Stimulated activated CD8-positive, alpha-beta memory T cell treated with anti-CD3 and anti-CD28 coated beads, Interleukin-4, amount 100 ng/mL, for 48 hours (primary cell): ENCODE results near the gene SPATA31C1.
"Not testable (repeated sequence)": the region's sequence is repeated elsewhere in the genome, so short reads cannot be mapped to it uniquely, and the experiment has no call there.

Experiments used
- DNase-seq: peaks from one replicate; pipeline ENCODE4 v3.0.0-alpha.2; 2020

SPATA31C1 gene

DNA sequence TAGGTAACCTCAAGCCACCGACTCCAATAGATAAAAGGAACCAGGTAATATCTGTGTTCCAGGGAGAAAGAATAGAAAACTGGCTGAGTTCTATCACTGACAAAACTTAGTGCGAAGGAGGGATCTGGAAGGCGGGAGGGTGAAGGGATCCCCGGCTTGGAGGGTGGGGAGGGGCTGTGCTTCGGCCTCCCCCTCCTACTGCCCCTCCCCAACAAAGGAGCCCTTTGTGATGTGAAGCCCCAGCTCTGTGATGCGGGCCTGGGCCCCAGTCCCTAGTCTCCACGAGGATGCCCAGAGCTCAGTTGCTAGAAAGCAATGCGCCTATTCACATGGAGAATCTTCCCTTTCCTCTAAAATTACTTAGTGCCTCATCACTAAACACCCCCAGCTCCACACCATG, at the start of gene SPATA31C1:
Gene SPATA31C1 (plus strand): TSS at position 301 of the 400 bp plus-strand sequence.
- DNase-seq, result not testable (repeated sequence)

DNA sequence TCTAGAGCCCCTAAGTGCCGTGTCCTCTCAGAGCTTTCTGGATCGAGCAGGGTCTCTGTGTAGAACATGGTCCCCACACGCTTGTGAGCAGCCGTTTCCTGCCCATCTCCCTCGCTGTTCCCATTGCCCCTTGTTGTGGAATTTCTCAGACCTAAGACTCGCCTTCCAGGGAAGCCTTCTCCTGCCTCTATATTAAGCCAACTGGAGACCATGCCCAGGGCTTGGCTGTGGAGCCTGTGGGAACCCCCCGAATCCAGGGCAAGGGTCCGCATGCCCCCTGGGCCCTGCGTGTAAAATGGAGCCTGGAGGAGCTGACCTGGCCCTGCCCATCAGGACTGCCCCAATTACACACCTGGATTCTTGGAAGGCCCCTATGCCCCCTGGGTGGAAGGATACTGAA, 49.6 kb upstream of the SPATA31C1 start:
- DNase-seq, result no peak

DNA sequence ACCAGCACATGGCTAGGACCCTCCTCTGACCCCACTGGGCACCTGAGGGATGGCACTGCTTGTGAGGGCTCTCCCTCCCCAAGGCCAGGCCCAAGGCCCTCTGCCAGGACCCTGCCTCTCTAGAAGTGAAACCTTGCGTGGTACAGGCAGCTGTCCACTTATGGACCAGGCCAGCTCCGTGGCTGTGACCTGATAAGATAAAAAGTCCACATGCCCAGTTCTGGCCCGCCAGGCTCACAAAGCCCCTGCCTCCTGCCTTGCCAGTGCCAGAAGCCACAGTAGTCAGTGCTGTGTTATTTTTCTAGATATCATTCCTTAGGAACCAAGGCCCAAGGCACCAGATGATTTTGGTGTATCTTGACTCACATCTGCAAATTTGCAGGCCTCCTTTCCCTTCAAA, 49.1 kb upstream of the SPATA31C1 start:
- no peak for DNase-seq

DNA sequence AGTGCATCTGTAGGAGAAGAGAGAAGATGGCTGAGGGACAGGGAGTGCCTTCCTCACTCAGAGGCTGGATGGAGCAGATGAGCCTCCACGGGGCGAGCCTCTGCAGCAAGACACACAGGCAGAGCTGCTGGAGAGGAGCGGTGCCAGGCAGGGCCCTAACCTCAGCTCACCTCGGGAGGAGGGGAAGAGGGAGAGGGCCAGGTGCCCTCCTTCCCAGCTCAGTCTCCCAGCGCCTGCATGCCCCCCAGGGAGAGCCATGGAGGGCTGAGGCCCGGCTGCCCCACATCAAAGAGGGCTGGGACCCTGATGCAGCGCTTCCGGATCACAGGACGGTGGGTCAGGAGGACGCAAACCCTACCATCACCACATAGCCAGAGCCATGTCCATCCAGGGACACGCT, 48.7 kb upstream of the SPATA31C1 start:
- no peak for DNase-seq

DNA sequence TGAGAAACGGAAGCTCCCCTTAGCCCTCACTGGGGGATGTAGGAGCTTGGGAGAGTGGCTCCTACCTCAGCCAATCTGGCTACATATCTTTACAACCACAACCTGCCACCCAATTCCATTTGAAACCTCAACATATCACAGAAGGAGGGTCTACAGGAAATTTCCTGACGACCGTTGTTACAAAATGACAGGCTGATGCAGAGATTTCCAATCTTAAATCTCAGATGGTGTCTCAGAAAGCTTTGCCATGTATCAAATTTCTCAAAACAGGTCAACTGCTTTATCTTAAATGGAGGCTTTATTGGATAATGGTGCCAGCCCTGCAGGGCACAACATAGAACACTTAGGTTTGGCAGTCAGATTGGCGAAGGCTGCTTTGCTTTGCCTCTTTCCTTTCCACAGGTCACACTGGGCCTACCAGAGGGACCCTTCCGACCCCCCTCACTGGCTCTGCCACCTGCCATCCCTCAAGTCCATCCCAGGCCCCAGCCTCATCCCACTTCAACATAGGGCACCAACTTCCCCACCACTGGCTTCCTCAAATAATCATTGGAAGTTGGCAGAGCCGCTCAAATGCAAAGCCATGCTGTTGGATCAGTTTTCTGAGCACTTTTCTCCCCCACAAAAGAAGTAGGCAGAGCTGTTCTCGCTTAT, 46.2 kb upstream of the SPATA31C1 start:
- DNase-seq, result no peak

DNA sequence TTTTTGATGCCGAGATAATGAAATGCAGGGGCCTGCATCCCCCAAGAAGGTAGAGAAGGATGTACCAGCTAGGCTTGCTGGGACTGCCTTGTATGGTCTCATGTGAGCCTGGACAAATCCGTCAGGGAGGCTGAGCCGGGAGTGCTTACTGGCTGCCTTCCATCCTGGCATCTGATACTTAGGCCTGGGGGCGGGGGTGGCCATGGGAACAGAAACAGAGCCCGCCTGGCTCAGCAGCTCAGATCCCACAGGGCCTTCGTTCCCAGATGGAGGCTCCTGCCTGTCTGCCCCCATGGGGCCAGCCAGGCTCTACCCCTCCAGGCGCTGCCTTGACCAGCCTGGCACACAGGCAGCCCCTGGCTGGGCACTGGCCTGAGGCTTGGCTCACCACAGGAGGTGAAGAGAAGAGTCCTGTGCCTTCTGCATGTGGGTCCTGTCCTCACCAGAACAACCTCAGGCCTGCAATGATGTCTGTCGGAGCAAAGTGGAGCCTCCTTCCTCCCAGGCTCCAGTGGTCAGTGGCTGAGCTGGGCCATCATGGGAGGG, 45.6 kb upstream of the SPATA31C1 start:
- DNase-seq, result no peak

DNA sequence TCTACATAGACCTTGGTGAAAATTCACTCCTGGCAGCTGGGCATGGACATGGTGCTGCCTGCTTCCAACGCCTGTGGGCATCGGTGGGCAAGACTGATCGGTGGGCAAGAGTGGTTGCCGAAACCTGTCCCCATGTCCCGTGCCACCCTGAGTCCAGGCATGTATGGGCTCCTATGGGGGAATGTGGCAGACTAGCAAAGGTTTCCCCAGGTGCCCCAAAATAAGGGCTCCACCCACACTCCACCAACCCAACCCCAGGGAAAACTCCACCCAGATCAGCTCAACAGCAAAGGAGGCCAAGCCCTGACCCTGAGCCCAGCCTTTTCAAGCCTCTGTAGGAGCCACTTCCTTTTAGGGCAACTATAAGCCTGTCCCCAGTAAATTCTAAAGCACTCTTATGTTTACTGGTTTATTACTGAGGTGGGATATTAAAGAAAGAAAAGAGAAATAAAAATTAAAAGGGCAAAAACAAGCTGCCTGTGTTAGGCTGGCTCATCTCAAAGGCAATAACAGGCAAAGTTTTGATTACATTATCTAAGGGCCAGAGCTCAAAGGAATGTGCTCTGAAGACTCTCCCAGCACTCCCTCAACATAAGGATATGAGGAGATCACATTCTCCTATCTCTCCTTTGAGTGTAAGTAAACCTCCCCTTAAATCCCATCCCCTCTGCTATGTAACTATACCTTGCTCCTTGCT, 44.0 kb upstream of the SPATA31C1 start:
- no peak for DNase-seq

DNA sequence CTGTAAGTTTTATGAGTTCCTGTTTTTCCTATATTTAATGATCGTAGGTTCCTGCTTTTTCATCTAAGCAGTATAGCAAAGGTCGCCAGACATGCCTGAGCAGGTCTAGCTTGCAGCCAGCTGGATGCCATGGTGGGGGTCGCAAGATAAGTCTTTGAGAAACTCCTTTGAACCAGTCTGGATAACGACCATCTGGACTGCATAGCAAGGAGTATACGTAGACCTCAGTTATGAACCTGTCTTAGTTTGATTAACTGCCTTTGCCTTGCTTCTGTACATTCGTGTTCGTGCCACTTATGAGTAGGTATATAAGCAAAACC, 43.5 kb upstream of the SPATA31C1 start:
- no peak for DNase-seq

DNA sequence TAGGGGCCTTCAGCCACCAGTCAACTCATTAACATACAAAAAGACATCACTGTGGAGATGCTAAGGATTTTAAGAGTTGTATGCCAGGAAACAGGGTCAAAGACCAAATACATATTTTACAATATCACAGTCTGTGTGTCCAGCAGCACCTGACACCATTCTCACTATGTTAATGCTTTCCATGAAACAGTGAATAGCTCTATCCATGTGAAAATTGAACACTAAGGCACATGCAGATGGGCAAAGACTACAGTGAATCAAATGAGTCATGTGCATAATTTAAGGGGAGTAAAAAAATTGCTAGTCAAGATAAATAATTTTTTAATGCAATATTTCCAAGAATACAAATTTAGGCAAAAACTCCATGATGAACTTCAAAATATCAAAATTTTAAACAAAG, 42.7 kb upstream of the SPATA31C1 start:
- DNase-seq, result no peak

DNA sequence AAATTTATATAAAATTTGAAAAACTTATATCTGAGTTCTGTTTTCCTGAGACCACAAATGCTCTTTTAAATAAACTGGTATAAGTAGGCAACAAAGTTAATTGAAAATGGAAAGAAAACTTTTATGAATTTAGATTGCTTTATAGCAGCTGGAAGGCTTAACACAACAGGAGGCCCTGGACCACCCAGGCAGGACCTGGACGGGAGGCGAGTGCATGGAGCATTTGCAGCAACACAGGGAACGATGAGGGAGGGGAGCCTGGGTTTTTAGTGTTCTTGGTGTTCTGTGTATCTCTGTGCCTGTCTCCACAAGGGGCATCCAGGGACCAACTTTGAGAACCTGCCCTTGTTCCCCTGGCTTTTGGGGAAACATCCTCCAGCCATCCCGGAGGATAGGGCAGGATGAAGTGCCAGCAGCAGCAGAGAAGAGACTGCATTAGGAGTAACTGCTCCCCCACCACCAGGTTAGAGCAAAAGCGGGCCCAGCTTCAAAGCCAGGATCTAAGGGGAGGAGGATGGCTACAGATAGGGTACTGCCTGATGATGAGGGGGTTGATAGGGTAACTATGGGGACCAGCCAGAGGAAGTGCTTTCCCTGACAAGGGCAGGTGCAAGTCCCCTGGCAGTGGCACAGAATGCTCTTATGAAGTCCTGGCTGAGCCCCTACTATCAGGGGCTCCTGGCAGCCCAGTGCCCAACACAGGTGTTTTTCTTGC, 41.8 kb upstream of the SPATA31C1 start:
- peak; percentile 16 for DNase-seq

DNA sequence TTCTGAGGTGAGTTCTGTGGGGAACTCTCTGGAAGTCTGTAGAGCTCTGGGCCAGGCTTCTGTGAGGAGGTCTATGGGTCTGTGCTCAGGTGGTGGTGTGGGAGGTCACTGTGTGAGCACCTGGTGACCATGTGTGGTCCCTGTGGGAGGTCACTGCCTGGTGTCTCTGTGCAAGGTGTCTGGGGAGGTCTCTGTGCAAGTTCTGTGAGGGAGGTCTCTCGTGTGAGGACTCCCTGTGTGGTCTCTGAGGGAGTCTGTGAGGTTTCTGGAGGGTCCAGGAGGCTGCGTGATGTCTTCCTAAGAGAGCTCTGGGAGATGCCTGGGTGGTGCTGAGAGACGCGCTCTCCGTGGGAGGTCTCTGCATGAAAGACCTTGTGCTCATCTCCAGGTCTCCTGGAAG, 41.1 kb upstream of the SPATA31C1 start:
- no peak for DNase-seq

DNA sequence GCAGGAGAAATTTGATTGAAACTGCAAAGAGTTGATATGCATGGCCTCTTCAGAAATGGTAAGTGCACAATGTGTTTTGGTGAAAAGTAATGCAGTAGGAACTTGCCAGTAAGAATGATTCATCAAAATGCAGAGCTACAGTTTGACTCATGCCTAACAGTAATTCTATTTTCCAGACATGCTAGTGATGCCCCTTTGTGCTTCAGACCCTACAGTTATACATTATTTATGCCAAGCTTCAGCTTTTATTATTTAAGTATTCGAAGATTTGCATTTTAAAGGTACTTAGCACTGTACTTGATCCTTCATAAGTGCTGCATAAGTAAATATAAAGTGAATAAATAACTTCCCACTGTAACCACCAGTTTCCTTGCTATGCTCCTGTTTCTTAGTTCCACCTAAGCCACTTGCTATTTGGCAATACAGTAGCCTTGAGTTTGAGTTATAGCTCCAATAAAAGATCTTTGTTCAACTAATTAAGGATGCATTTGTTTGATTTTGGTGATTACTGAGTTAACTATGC, 38.7 kb upstream of the SPATA31C1 start:
- no peak for DNase-seq

DNA sequence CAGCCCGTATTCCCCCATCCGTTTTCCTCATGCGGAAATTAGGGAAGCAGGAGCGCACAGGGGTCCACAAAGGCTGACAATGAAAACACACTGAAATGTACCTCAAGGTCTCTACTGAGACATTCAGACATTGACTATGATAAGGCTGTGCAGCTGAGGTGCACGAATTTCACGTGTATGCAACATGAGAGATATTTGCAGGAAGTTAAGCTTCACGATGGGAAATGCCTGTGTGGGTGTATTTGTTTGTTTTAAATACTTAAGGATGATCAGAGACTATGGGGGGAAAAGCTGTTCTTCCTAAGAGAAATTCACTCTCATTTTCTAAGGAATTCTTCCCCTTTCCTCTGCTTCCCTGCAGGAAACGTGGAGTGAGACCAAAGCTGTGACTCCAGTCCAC, 37.6 kb upstream of the SPATA31C1 start:
- DNase-seq, result no peak

DNA sequence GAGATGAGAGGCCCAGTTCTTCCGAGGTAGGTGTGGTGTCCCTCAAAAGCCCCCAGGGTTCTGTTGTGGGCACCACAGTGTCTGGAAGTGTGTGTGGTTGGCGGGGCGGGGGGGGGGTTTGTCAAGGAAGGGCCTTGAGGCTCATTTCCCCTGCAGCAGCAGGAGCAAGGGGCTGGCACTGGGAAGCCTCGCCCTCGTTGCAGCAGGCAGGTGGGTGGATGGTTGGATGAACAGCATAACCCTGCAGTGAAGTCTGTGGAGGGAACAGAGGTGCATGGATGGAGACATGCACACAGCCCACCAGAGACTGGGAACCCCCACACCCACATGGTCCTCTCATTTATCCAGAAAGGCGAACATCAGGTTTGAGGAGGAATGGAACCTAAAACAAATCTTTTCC, 37.1 kb upstream of the SPATA31C1 start:
- no peak for DNase-seq

DNA sequence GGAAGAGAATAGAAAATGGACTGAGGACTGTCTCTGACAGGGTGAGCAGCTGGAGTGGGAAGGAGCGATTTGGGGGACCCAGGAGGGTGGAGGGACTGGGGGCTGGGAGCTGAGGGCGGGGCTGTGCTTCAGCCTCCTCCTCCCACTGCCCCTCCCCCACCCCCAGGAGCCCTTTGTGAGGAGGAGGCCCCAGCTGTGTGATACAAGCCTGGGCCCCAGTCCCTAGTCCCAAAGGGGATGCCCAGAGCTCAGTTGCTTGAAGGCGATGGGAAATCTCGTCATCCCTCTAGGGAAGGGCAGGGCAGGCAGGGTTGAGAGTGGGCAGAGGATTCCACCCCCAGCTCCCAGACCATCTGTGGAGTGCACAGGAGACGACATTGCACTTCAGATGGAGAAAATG, 35.1 kb upstream of the SPATA31C1 start, which contains the start of gene SPATA31E1:
Gene SPATA31E1 (plus strand): TSS at position 251 of the 400 bp plus-strand sequence. CDS start 15 bp downstream, at position 266.
- DNase-seq, result no peak

DNA sequence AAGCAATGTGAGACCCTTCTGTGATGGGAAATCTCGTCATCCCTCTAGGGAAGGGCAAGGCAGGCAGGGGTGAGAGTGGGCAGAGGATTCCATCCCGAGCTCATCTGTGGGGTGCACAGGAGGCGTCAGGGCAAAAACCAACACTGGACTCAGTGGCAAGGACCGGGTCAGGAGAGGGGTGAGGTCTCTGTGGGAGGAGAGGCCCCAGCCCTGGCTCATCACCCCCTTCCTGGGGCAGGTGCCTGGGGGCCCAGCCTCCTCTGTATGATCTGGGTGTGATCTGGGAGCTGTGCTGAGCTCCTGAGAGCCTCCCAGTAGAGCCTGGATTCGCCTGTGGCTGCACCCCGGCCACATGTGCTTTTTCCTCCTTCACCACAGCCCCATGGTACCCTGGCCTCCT, 34.5 kb upstream of the SPATA31C1 start:
- no peak for DNase-seq

DNA sequence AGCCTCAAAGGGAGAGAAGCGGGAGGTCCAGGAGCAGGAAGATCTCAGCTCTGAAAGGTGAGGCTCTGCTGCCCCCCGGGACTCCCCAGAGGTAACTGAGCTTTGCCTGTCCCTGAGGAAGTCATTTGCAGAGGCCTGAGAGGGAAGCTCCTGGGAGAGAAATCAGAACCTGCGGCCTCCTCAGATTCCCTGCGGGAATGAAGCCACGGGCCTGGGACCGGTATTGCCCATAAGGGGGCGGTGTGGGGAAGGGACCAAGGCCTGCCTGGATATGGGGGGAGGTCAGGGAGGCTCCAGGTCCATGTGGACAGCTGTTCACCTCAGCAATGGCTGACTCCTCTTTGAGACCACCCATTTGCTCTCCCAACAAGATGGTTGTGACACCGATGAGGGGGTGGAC, 33.8 kb upstream of the SPATA31C1 start:
- DNase-seq, result no peak

DNA sequence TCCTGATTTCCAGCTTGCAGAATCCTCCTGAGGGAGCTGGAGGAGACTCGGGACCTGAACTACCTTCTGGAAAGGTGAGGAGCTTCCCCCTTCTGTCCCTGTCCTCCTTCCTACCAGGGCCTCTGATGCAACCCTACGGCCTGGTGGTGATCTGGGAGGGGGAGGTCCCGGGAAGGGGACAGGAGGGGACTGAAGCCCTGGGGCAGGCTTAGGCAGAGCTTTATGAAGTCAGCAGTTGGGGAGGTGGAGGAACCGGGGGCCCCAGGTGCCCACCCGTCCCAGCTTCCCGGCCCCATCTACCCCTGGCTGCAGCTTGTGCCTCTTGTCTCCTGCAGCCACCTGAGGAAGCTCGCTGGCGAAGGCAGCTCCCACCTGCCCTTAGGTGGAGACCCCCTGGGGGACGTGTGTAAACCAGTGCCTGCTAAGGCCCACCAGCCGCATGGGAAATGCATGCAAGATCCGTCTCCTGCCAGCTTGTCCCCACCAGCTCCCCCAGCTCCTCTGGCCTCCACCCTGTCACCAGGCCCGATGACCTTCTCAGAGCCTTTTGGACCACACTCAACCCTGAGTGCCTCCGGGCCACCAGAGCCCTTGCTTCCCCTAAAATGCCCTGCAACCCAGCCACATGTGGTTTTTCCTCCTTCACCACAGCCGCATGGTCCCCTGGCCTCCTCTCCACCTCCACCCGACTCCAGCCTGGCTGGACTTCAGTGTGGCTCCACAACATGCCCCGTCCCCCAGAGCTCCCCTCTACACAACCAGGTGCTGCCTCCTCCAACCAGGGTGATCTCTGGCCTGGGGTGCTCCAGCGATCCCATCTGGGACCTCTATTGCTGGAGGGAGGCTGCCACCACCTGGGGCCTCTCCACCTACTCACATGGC, 32.9 kb upstream of the SPATA31C1 start:
- DNase-seq, result peak; percentile 14

DNA sequence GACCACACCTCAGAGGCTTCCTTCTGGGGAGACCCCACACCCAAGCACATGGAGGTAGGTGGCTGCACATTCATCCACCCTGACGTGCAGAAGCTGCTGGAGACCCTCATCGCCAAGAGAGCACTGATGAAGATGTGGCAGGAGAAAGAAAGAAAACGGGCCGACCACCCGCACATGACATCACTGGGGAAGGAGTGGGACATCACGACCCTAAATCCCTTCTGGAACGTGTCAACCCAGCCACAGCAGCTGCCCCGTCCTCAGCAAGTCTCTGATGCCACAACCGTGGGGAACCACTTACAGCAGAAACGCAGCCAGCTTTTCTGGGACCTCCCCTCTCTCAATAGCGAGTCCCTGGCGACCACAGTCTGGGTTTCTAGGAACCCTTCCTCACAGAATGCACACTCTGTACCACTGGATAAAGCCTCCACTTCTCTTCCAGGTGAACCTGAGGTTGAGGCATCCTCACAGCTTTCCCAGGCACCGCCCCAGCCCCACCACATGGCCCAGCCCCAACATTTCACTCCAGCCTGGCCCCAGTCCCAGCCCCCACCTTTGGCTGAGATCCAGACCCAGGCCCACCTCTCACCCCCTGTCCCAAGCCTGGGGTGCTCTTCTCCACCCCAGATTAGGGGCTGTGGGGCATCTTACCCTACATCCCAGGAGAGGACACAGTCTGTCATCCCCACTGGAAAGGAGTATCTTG, 32.1 kb upstream of the SPATA31C1 start:
- DNase-seq, result peak; percentile 10

DNA sequence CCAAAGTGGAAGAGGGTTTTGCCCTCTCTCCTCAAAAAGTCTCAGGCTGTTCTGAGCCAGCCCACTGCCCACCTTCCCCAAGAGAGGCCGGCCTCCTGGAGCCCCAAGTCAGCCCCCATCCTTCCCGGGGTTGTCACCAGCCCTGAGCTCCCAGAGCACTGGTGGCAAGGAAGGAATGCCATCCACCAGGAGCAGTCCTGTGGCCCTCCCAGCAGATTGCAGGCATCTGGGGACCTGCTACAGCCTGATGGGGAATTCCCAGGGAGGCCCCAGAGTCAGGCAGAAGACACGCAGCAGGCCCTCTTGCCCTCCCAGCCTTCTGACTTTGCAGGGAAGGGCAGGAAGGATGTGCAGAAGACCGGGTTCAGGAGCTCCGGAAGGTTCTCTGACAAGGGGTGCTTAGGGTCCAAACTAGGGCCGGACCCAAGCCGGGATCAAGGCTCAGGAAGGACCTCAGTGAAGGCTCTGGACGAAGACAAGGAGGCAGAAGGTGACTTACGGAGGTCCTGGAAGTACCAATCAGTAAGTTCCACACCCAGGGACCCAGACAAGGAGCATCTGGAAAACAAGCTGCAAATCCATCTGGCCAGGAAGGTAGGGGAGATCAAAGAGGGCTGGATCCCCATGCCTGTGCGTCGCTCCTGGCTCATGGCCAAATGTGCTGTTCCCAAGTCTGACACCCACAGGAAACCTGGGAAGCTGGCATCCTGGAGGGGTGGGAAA, 31.4 kb upstream of the SPATA31C1 start:
- peak; percentile 18 for DNase-seq

DNA sequence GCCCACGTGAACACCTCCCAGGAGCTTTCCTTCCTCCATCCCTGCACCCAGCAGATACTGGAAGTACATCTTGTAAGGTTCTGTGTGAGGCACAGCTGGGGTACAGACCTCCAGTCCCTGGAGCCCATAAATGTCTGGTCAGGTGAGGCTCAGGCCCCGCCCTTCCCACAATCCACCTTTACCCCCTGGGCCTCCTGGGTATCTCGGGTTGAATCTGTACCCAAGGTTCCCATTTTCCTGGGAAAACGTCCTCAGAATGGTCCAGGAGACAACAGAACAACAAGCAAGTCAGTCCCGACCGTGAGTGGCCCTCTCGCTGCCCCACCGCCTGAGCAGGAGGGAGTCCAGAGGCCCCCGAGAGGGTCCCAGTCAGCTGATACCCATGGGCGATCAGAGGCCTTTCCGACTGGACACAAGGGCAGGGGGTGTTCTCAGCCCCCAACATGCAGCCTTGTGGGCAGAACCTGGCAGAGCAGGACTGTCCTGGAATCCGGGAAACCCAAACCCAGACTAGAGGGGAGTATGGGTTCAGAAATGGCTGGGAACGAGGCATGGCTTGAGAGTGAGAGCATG, 30.7 kb upstream of the SPATA31C1 start:
- peak; percentile 10 for DNase-seq
